Spleen (tissue), 11 donors: ENCODE data around the gene HSD17B4. TPM values are rescaled to one million over a fixed set of nuclear protein-coding genes. Genes with fewer than 3 reads are reported as not detected.
A peak's percentile ranks its signal among the peaks of the same experiment; 100 is the strongest.

Experiments
- DNase-seq: peaks from one replicate; pipeline ENCODE4 v3.0.0-alpha.2; 2020
- H3K27ac ChIP-seq, 8 donors: fragments of 200-600 bp; sonication (generic) in 7 of 8; 1 replicate in 4 of 8; 2 replicates in 4 of 8; pipeline versions ENCODE4 v1.5.0 to v1.8.0; 2016 to 2021; ENCODE audit warnings: inconsistent platforms in 4 of 8, mild to moderate bottlenecking in 4 of 8, moderate library complexity in 1 of 8
- H3K27me3 ChIP-seq, 7 donors: fragments of 200-600 bp; sonication (generic) in 6 of 7; replicated peaks in 1 of 7; 1 replicate in 4 of 7; 2 replicates in 3 of 7; pipeline versions ENCODE4 v1.5.0 to v1.8.0; 2016 to 2021; ENCODE audit warnings: inconsistent platforms in 3 of 7, mild to moderate bottlenecking in 1 of 7
- H3K36me3 ChIP-seq, 6 donors: fragments of 200-600 bp; sonication (generic) in 5 of 6; 1 replicate in 4 of 6; 2 replicates in 2 of 6; pipeline versions ENCODE4 v1.5.0 to v1.8.0; 2016 to 2021; ENCODE audit warnings: inconsistent platforms in 2 of 6
- H3K4me1 ChIP-seq, 6 donors: fragments of 200-600 bp; sonication (generic) in 5 of 6; 1 replicate in 3 of 6; 2 replicates in 3 of 6; pipeline versions ENCODE4 v1.5.0 to v1.8.0; 2016 to 2021; ENCODE audit warnings: inconsistent platforms in 3 of 6
- H3K4me3 ChIP-seq, 8 donors: fragments of 200-600 bp; sonication (generic) in 7 of 8; 1 replicate in 4 of 8; 2 replicates in 4 of 8; pipeline versions ENCODE4 v1.5.0 to v1.8.0; 2016 to 2021; ENCODE audit warnings: inconsistent platforms in 4 of 8, mild to moderate bottlenecking in 4 of 8, moderate library complexity in 2 of 8
- H3K9me3 ChIP-seq, 8 donors: fragments of 200-600 bp; sonication (generic) in 7 of 8; 1 replicate in 4 of 8; 2 replicates in 4 of 8; pipeline versions ENCODE4 v1.5.0 to v1.8.0; 2016 to 2021; ENCODE audit warnings: inconsistent platforms in 4 of 8
- POLR2A ChIP-seq, 3 donors: fragments of 450-650 bp; IDR thresholded peaks; one replicate each; pipeline ENCODE4 v1.5.1; 2017; ENCODE audit warnings: antibody characterized with exemption in 3 of 3, mild to moderate bottlenecking in 1 of 3
- POLR2AphosphoS5 ChIP-seq, 3 donors: sonication (generic); formaldehyde crosslinking; IDR thresholded peaks; one replicate each; pipeline ENCODE4 v1.5.1; 2017; ENCODE audit warnings: antibody characterized with exemption in 3 of 3
- WGBS, 5 donors: extraction: QIAGEN DNeasy Blood & Tissue Kit in 3 of 5; methylation state at CpG; one replicate each; pipeline versions ENCODE4 v1.1.5 to v1.1.7; 2013 to 2018; 5-methylcytosine and 5-hydroxymethylcytosine counted together
- intact Hi-C: fragments of 100-400 bp; cut with DNase I; formaldehyde crosslinking; loops from one replicate; pipeline ENCODE4 v1.15.0; 2023; ENCODE audit warnings: low total_unique reads
- polyA plus RNA-seq, 3 donors: library from polyadenylated mRNA; stranded (reverse); fragments of 200-250 nt; gene quantifications; one replicate each; pipeline ENCODE4 v1.2.1, GENCODE V29; 2013
- total RNA-seq, 7 donors: library from RNA; depleted of rRNA in 3 of 7; stranded (reverse); fragments of >200 nt in 3 of 7; fragmentation: NEBNext Ultra II Directional in 4 of 7; extraction: Animal tissue kit (Norgen Biotek cat#: 25700) in 4 of 7; gene quantifications; one replicate each; pipeline versions ENCODE4 v1.1.0 to v1.2.1, GENCODE V29; 2016 to 2021
- TF ChIP-seq, protein P1 (sequence below), 11 experiments: fragments of 200-600 bp in 7 of 11; fragments of 450-650 bp in 4 of 11; sonication (generic) in 4 of 11; IDR thresholded peaks in 8 of 11; conservative IDR thresholded peaks in 3 of 11; 1 replicate in 7 of 11; 2 replicates in 4 of 11; pipeline versions ENCODE4 v1.4.0 to v1.8.0; 2016 to 2021; ENCODE audit warnings: antibody characterized with exemption in 11 of 11, inconsistent platforms in 4 of 11, mild to moderate bottlenecking in 1 of 11
- donor health status: healthy with polysubstance abuse.
- donor health status: DM: no; HTN: no; CAD: no; lungs with moderate emphysema.
- donor health status: DM: no; HTN: no; CAD: no.
- donor health status: Bipolar disorder and iron deficiency.
- donor health status: healthy.
- donor health status: DM: no; HTN: no; CAD: no.
- donor health status: DM: yes; HTN: yes; CAD: no.

Gene HSD17B4
- total and polyA plus RNA-seq, 10 donors = 134 to 193 (median 157) TPM

DNA sequence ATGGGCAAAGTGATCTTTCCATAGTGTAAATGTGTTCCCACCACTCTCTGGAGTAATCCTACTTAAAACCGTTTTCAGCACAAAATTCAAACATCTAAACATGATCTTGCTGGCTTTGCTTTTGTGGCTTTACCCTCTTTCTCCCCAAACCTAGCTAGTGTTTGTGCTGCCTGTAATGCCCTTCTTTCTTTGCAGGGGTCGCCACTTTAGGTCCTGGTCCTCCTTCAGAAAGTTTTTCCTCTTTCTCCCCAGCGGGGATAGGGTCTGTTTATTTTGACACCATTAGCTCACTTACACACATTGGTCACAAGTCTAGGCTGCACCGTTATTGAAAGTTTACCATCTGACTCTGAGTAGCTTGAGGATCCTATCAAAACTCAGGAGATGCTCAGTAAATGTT lies 736 bp upstream of the HSD17B4 start:
- Histone ChIP-seq H3K36me3 (peaks cover 0 to 7% (median 0%) of the 10 kb centered on the region in 6 donors), H3K27ac (peak overlapping the region in 4 of 8 donors; percentile 88 to 97 (median 93)), H3K4me3 (peak overlapping the region in 1 of 8 donors; percentile 93)

DNA sequence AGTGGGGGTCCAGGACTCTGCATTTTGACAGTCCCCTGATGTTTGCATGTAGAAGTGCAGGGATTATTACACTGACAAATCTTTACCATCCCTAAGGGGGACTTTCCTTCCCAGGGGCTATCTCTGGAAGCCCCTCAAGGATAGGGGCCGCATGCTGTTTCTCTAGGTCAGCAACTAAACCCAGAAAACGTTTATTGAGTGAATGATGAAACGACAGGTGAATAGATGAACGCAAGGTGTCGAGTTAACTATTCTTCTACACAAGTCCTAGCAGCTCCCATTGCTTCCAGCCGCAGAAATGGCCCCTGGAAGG lies 281 bp upstream of the HSD17B4 start:
- no peak for TF ChIP-seq POLR2A (IDR thresholded peaks at IDR 0.05)
- no peak for TF ChIP-seq POLR2AphosphoS5 (IDR thresholded peaks at IDR 0.05)
- TF ChIP-seq, protein P1, sequence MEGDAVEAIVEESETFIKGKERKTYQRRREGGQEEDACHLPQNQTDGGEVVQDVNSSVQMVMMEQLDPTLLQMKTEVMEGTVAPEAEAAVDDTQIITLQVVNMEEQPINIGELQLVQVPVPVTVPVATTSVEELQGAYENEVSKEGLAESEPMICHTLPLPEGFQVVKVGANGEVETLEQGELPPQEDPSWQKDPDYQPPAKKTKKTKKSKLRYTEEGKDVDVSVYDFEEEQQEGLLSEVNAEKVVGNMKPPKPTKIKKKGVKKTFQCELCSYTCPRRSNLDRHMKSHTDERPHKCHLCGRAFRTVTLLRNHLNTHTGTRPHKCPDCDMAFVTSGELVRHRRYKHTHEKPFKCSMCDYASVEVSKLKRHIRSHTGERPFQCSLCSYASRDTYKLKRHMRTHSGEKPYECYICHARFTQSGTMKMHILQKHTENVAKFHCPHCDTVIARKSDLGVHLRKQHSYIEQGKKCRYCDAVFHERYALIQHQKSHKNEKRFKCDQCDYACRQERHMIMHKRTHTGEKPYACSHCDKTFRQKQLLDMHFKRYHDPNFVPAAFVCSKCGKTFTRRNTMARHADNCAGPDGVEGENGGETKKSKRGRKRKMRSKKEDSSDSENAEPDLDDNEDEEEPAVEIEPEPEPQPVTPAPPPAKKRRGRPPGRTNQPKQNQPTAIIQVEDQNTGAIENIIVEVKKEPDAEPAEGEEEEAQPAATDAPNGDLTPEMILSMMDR (IDR thresholded peaks at IDR 0.05 in 8 of 11, conservative IDR thresholded peaks at IDR 0.05 in 3 of 11) = no peak
- Histone ChIP-seq H3K36me3 (peaks cover 0 to 11% (median under 1%) of the 10 kb centered on the region in 6 donors), H3K4me3 (peak overlapping the region; percentile 63 to 93 (median 74)), H3K9me3 (peaks cover 0 to 23% (median 13%) of the 10 kb centered on the region in 8 donors), H3K27ac (peak overlapping the region; percentile 85 to 97 (median 91)), H3K4me1 (peaks cover 14 to 44% (median 23%) of the 10 kb centered on the region in 6 donors), H3K27me3 (no peaks in the 10 kb centered on the region)
- 25 to 47% (median 34%) methylated on average over 5 to 6 of the region's 6 CpGs for WGBS, 5 donors
- DNase-seq = no peak
- intact Hi-C loops = no loop called here

More for the DNA sequence above, 736 bp upstream of the HSD17B4 start:
- no peak for TF ChIP-seq POLR2AphosphoS5 (IDR thresholded peaks at IDR 0.05)
- no peak for TF ChIP-seq POLR2A (IDR thresholded peaks at IDR 0.05)
- TF ChIP-seq, protein P1 (IDR thresholded peaks at IDR 0.05 in 8 of 11, conservative IDR thresholded peaks at IDR 0.05 in 3 of 11) = no peak
- WGBS, 5 donors = 78 to 91% (median 89%) methylated on average over 4 of the region's 4 CpGs
- no peak for DNase-seq
- Histone ChIP-seq H3K27me3 (no peaks in the 10 kb centered on the region), H3K4me1 (peaks cover 14 to 41% (median 23%) of the 10 kb centered on the region in 6 donors), H3K9me3 (peaks cover 0 to 23% (median 13%) of the 10 kb centered on the region in 8 donors)
- intact Hi-C loops = no loop called here

DNA sequence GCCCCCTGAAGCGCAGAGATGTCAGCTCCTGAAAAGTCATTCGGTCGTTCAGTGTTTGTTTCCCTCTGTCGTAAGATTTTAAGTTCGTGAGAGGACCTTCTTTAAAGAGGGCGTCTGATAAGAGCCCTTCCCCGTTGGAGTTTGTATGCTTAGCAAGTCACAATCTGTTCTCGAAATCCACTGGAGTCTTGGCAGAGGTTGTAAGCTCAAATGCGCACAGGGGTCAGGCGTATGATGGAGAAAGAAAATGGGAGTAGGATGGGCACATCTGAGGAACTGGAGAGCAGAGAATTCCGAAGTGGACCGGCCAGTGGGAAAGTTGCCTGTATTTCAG lies 710 bp downstream of the HSD17B4 start:
- Histone ChIP-seq H3K27ac (peak overlapping the region; percentile 85 to 97 (median 91)), H3K9me3 (peaks cover 0 to 23% (median 13%) of the 10 kb centered on the region in 8 donors), H3K4me1 (peaks cover 14 to 44% (median 23%) of the 10 kb centered on the region in 6 donors), H3K4me3 (peak overlapping the region; percentile 63 to 93 (median 74)), H3K27me3 (no peaks in the 10 kb centered on the region), H3K36me3 (peaks cover 0 to 21% (median 6%) of the 10 kb centered on the region in 6 donors)
- intact Hi-C loops = no loop called here
- WGBS, 5 donors = 11 to 15% (median 13%) methylated on average over 12 of the region's 12 CpGs
- TF ChIP-seq, protein P1 (IDR thresholded peaks at IDR 0.05 in 8 of 11, conservative IDR thresholded peaks at IDR 0.05 in 3 of 11) = no peak
- no peak for TF ChIP-seq POLR2A (IDR thresholded peaks at IDR 0.05)
- no peak for TF ChIP-seq POLR2AphosphoS5 (IDR thresholded peaks at IDR 0.05)
- DNase-seq = no peak

DNA sequence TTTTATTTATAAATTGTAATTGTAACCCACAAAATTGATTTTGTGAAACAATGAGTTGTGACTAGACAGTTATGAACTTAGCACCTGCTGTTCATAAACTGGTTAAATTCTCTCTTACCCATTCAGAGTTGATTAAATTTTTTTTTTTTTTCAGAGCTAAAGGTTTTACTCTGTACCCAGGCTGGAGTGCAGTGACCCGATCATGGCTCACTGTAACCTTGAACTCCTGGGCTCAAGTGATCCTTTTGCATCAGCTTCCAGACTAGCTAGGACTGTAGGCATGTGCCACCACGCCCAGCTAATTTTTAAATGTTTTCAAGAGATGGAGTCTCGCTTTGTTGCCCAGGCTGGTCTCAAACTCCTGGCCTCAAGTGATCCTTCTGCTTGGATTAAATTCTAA lies 1.9 kb downstream of the HSD17B4 start:
- no peak for DNase-seq
- Histone ChIP-seq H3K4me1 (peaks cover 14 to 44% (median 27%) of the 10 kb centered on the region in 6 donors), H3K4me3 (peak overlapping the region in 1 of 8 donors; percentile 93), H3K27me3 (no peaks in the 10 kb centered on the region), H3K27ac (no peak overlapping the region), H3K36me3 (peaks cover 0 to 33% (median 6%) of the 10 kb centered on the region in 6 donors), H3K9me3 (peaks cover 0 to 23% (median 13%) of the 10 kb centered on the region in 8 donors)
- no peak for TF ChIP-seq POLR2A (IDR thresholded peaks at IDR 0.05)
- TF ChIP-seq POLR2AphosphoS5 (IDR thresholded peaks at IDR 0.05) = no peak
- TF ChIP-seq, protein P1 (IDR thresholded peaks at IDR 0.05 in 8 of 11, conservative IDR thresholded peaks at IDR 0.05 in 3 of 11) = no peak
- intact Hi-C loops = no loop called here
- 89 to 93% (median 89%) methylated on average over 3 of the region's 3 CpGs for WGBS, 5 donors
